Sigmoid colon (tissue), 7 donors: ENCODE measurements around the gene LSM12. TPM values are rescaled to one million over a fixed set of nuclear protein-coding genes. Genes with fewer than 3 reads are reported as not detected.

Experiments
- DNase-seq: peaks from one replicate; pipeline ENCODE4 v3.0.0-alpha.2; 2019
- H3K27ac ChIP-seq, 4 donors: fragments of 200-600 bp; sonication (generic); one replicate each; pipeline ENCODE4 v1.5.1; 2016 to 2019; ENCODE audit warnings: mild to moderate bottlenecking in 1 of 4
- H3K27me3 ChIP-seq, 3 donors: fragments of 200-600 bp; sonication (generic); one replicate each; pipeline ENCODE4 v1.5.1; 2019; ENCODE audit warnings: mild to moderate bottlenecking in 1 of 3
- H3K36me3 ChIP-seq, 4 donors: fragments of 200-600 bp; sonication (generic); one replicate each; pipeline ENCODE4 v1.5.1; 2016 to 2019
- H3K4me1 ChIP-seq, 4 donors: fragments of 200-600 bp; sonication (generic); one replicate each; pipeline ENCODE4 v1.5.1; 2017 to 2019
- H3K4me3 ChIP-seq, 4 donors: fragments of 200-600 bp; sonication (generic); one replicate each; pipeline ENCODE4 v1.5.1; 2017 to 2019; ENCODE audit warnings: mild to moderate bottlenecking in 2 of 4, moderate library complexity in 1 of 4
- H3K9me3 ChIP-seq, 4 donors: fragments of 200-600 bp in 3 of 4; sonication (generic) in 3 of 4; one replicate each; pipeline versions ENCODE4 v1.5.1 to v1.6.1; 2013 to 2019
- CTCF ChIP-seq, 4 experiments: fragments of 450-650 bp in 3 of 4; fragments of 200-600 bp in 1 of 4; IDR thresholded peaks; one replicate each; pipeline ENCODE4 v1.5.1; 2016 to 2019; ENCODE audit warnings: antibody characterized with exemption in 4 of 4, mild to moderate bottlenecking in 3 of 4, moderate library complexity in 2 of 4
- EP300 ChIP-seq, 4 donors: sonication (generic); formaldehyde crosslinking; IDR thresholded peaks; one replicate each; pipeline ENCODE4 v1.6.1; 2017; ENCODE audit warnings: antibody characterized with exemption in 4 of 4
- POLR2A ChIP-seq, 2 donors: fragments of 450-650 bp; IDR thresholded peaks; one replicate each; pipeline ENCODE4 v1.6.1; 2016; ENCODE audit warnings: antibody characterized with exemption in 2 of 2, mild to moderate bottlenecking in 2 of 2, moderate library complexity in 2 of 2
- POLR2AphosphoS5 ChIP-seq, 4 donors: sonication (generic); formaldehyde crosslinking; IDR thresholded peaks; one replicate each; pipeline ENCODE4 v1.6.1; 2017; ENCODE audit warnings: antibody characterized with exemption in 4 of 4
- WGBS, 2 donors: extraction: QIAGEN DNeasy Blood & Tissue Kit; methylation state at CpG; one replicate each; pipeline ENCODE4 v1.1.7; 2013; 5-methylcytosine and 5-hydroxymethylcytosine counted together
- intact Hi-C: fragments of 100-400 bp; cut with DNase I; formaldehyde crosslinking; loops from one replicate; pipeline ENCODE4 v1.15.1; 2023
- polyA plus RNA-seq, 3 donors: library from polyadenylated mRNA; stranded (reverse); fragments of 200-250 nt; gene quantifications; one replicate each; pipeline ENCODE4 v1.2.3, GENCODE V29; 2013
- total RNA-seq, 4 donors: library from RNA; depleted of rRNA; stranded (reverse); fragments of >200 nt; gene quantifications; one replicate each; pipeline ENCODE4 v1.1.0, GENCODE V29; 2016
- donor health status: healthy with polysubstance abuse.
- donor health status: Bipolar disorder and iron deficiency.
- donor health status: healthy.

The LSM12 gene
- total and polyA plus RNA-seq, 7 donors, result 28.8 to 46.9 (median 37.9) TPM

DNA sequence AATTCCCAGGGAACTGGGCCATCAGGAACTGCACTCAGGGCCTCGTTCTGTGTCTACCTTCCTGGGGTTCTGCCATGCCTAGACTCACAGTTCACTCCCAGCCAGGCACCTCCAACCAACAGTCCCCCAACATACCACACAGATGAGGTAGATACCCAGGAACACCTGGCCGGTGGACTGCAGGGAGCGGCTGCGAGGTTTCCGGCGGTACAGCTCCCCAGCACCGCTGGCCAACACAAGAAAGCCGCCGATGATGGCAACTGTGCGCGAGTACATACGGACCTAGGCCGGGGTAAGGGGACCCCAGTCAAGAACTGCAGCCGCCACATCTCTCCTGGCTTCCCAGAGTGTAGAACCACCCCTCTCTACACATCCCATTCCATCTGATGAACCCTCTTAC is 53.6 kb downstream of the LSM12 start:
- intact Hi-C loops, result no loop called here
- Histone ChIP-seq H3K4me1 (peaks cover 0 to 24% (median 21%) of the 10 kb centered on the region in 4 donors), H3K4me3 (no peak overlapping the region), H3K27ac (no peak overlapping the region), H3K27me3 (peaks cover 0 to 4% (median 3%) of the 10 kb centered on the region in 3 donors), H3K36me3 (peaks cover 0 to 24% (median 4%) of the 10 kb centered on the region in 4 donors), H3K9me3 (no peaks in the 10 kb centered on the region)
- no peak for TF ChIP-seq POLR2AphosphoS5 (IDR thresholded peaks at IDR 0.05)
- no peak for TF ChIP-seq EP300 (IDR thresholded peaks at IDR 0.05)
- TF ChIP-seq POLR2A (IDR thresholded peaks at IDR 0.05), result no peak
- no peak for TF ChIP-seq CTCF (IDR thresholded peaks at IDR 0.05)
- WGBS, 2 donors, result 94 to 96% methylated on average over 14 of the region's 14 CpGs
- no peak for DNase-seq

DNA sequence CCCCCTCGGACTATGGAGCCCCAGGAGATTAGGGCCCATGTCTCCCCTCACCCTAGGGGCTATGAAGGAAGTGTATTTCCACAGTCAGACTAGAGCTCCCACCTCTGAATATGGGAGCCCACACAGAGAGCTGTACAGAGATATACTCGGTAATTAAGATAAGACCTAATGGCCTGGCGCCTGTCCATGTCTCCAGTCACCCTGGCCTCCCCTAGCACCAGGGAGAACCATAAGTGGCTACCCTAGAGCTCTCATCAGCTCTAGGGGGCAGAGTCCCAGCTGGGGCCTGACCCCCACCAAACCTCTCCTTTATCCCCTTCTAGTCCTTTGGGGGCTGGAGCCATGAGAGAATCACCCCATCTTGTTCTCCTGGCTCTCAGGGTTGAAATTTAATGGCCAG is 54.1 kb downstream of the LSM12 start:
- Histone ChIP-seq H3K9me3 (no peaks in the 10 kb centered on the region), H3K27ac (no peak overlapping the region), H3K36me3 (peaks cover 0 to 24% (median 4%) of the 10 kb centered on the region in 4 donors), H3K4me1 (peaks cover 0 to 28% (median 26%) of the 10 kb centered on the region in 4 donors), H3K4me3 (no peak overlapping the region), H3K27me3 (peaks cover 0 to 8% (median 7%) of the 10 kb centered on the region in 3 donors)
- no peak for TF ChIP-seq EP300 (IDR thresholded peaks at IDR 0.05)
- no peak for TF ChIP-seq POLR2A (IDR thresholded peaks at IDR 0.05)
- no peak for TF ChIP-seq CTCF (IDR thresholded peaks at IDR 0.05)
- TF ChIP-seq POLR2AphosphoS5 (IDR thresholded peaks at IDR 0.05), result no peak
- intact Hi-C loops, result no loop called here
- no peak for DNase-seq
- WGBS, 2 donors, result 68 to 83% methylated on average over 3 of the region's 3 CpGs

GRCh38 chr17:44011876-44012275 is 54.6 kb downstream of the LSM12 start:
- H3K4me3 ChIP-seq, result no peak overlapping the region
- H3K36me3 ChIP-seq, result peaks cover 0 to 24% (median 4%) of the 10 kb centered on the region in 4 donors
- H3K27ac ChIP-seq, result no peak overlapping the region
- peaks cover 0 to 33% (median 31%) of the 10 kb centered on the region in 4 donors for H3K4me1 ChIP-seq
- DNase-seq, result no peak
- peaks cover 0 to 14% (median 13%) of the 10 kb centered on the region in 3 donors for H3K27me3 ChIP-seq
- intact Hi-C loops, result no loop called here
- WGBS, 2 donors, result 93 to 95% methylated on average over 9 of the region's 9 CpGs
- TF ChIP-seq EP300 (IDR thresholded peaks at IDR 0.05), result no peak
- TF ChIP-seq CTCF (IDR thresholded peaks at IDR 0.05), result no peak
- TF ChIP-seq POLR2AphosphoS5 (IDR thresholded peaks at IDR 0.05), result no peak
- TF ChIP-seq POLR2A (IDR thresholded peaks at IDR 0.05), result no peak
- no peaks in the 10 kb centered on the region for H3K9me3 ChIP-seq

GRCh38 chr17:44010966-44011647 is 55.4 kb downstream of the LSM12 start:
- Histone ChIP-seq H3K4me1 (peaks cover 0 to 41% (median 38%) of the 10 kb centered on the region in 4 donors), H3K36me3 (peaks cover 0 to 24% (median 4%) of the 10 kb centered on the region in 4 donors), H3K27me3 (peaks cover 2 to 20% (median 19%) of the 10 kb centered on the region in 3 donors), H3K9me3 (no peaks in the 10 kb centered on the region), H3K4me3 (no peak overlapping the region), H3K27ac (no peak overlapping the region)
- no peak for TF ChIP-seq POLR2AphosphoS5 (IDR thresholded peaks at IDR 0.05)
- TF ChIP-seq CTCF (IDR thresholded peaks at IDR 0.05), result no peak
- TF ChIP-seq POLR2A (IDR thresholded peaks at IDR 0.05), result no peak
- no peak for TF ChIP-seq EP300 (IDR thresholded peaks at IDR 0.05)
- intact Hi-C loops, result no loop called here
- DNase-seq, result no peak
- whole genome bisulfite sequencing, 2 donors, result 68 to 70% methylated on average over 4 of the region's 4 CpGs
